Dendritic cell treated with granulocyte-macrophage colony-stimulating factor and Interleukin-4, amounts not matched to agents 40 ng/mL and 50 ng/mL, for 4 days (primary cell): ENCODE results near the gene CXCL8.

Experiments used
- H3K27ac Mint-ChIP-seq: one replicate; pipeline ENCODE4 v1.8.0; 2022; ENCODE audit warnings: mild to moderate bottlenecking, mixed read lengths
- H3K27me3 Mint-ChIP-seq: one replicate; pipeline ENCODE4 v1.8.0; 2022; ENCODE audit warnings: mild to moderate bottlenecking, mixed read lengths
- H3K36me3 Mint-ChIP-seq: one replicate; pipeline ENCODE4 v1.8.0; 2022; ENCODE audit warnings: low read depth, mixed read lengths
- H3K4me1 Mint-ChIP-seq: one replicate; pipeline ENCODE4 v1.8.0; 2022; ENCODE audit warnings: low read depth, mixed read lengths
- H3K4me3 Mint-ChIP-seq: one replicate; pipeline ENCODE4 v1.8.0; 2022; ENCODE audit warnings: mild to moderate bottlenecking, moderate library complexity, mixed read lengths
- H3K9me3 Mint-ChIP-seq: one replicate; pipeline ENCODE4 v1.8.0; 2022; ENCODE audit warnings: mixed read lengths
- intact Hi-C: fragments of 100-400 bp; cut with micrococcal nuclease; formaldehyde crosslinking; loops from one replicate; pipeline ENCODE4 v1.15.0; 2022

The CXCL8 gene

DNA sequence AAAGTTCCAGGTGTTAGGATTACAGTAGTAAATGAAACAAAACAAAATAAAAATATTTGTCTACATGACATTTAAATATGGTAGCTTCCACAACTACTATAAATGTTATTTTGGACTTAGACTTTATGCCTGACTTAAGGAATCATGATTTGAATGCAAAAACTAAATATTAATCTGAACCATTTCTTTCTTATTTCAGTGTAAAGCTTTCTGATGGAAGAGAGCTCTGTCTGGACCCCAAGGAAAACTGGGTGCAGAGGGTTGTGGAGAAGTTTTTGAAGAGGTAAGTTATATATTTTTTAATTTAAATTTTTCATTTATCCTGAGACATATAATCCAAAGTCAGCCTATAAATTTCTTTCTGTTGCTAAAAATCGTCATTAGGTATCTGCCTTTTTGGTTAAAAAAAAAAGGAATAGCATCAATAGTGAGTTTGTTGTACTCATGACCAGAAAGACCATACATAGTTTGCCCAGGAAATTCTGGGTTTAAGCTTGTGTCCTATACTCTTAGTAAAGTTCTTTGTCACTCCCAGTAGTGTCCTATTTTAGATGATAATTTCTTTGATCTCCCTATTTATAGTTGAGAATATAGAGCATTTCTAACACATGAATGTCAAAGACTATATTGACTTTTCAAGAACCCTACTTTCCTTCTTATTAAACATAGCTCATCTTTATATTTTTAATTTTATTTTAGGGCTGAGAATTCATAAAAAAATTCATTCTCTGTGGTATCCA, 1.6 kb downstream of the CXCL8 start:
- no peaks in the 10 kb centered on the region for H3K36me3 Mint-ChIP-seq

DNA sequence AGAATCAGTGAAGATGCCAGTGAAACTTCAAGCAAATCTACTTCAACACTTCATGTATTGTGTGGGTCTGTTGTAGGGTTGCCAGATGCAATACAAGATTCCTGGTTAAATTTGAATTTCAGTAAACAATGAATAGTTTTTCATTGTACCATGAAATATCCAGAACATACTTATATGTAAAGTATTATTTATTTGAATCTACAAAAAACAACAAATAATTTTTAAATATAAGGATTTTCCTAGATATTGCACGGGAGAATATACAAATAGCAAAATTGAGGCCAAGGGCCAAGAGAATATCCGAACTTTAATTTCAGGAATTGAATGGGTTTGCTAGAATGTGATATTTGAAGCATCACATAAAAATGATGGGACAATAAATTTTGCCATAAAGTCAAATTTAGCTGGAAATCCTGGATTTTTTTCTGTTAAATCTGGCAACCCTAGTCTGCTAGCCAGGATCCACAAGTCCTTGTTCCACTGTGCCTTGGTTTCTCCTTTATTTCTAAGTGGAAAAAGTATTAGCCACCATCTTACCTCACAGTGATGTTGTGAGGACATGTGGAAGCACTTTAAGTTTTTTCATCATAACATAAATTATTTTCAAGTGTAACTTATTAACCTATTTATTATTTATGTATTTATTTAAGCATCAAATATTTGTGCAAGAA, 2.3 kb downstream of the CXCL8 start:
- no peaks in the 10 kb centered on the region for H3K27me3 Mint-ChIP-seq
- H3K4me1 Mint-ChIP-seq: peaks cover 6% of the 10 kb centered on the region
- peaks cover 9% of the 10 kb centered on the region for H3K9me3 Mint-ChIP-seq
- no peak overlapping the region for H3K4me3 Mint-ChIP-seq
- H3K27ac Mint-ChIP-seq: no peak overlapping the region
- intact Hi-C loops: no loop called here
- no peaks in the 10 kb centered on the region for H3K36me3 Mint-ChIP-seq

More for the DNA sequence above, 1.6 kb downstream of the CXCL8 start:
- no peaks in the 10 kb centered on the region for H3K27me3 Mint-ChIP-seq
- H3K27ac Mint-ChIP-seq: no peak overlapping the region
- intact Hi-C loops: no loop called here
- H3K4me1 Mint-ChIP-seq: peaks cover 6% of the 10 kb centered on the region
- no peak overlapping the region for H3K4me3 Mint-ChIP-seq
- peaks cover 9% of the 10 kb centered on the region for H3K9me3 Mint-ChIP-seq

DNA sequence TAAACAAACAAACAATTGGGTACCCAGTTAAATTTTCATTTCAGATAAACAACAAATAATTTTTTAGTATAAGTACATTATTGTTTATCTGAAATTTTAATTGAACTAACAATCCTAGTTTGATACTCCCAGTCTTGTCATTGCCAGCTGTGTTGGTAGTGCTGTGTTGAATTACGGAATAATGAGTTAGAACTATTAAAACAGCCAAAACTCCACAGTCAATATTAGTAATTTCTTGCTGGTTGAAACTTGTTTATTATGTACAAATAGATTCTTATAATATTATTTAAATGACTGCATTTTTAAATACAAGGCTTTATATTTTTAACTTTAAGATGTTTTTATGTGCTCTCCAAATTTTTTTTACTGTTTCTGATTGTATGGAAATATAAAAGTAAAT, 2.9 kb downstream of the CXCL8 start:
- no peak overlapping the region for H3K27ac Mint-ChIP-seq
- H3K9me3 Mint-ChIP-seq: peaks cover 9% of the 10 kb centered on the region
- no peaks in the 10 kb centered on the region for H3K27me3 Mint-ChIP-seq
- H3K4me3 Mint-ChIP-seq: no peak overlapping the region
- intact Hi-C loops: no loop called here
- peaks cover 6% of the 10 kb centered on the region for H3K4me1 Mint-ChIP-seq
- no peaks in the 10 kb centered on the region for H3K36me3 Mint-ChIP-seq

DNA sequence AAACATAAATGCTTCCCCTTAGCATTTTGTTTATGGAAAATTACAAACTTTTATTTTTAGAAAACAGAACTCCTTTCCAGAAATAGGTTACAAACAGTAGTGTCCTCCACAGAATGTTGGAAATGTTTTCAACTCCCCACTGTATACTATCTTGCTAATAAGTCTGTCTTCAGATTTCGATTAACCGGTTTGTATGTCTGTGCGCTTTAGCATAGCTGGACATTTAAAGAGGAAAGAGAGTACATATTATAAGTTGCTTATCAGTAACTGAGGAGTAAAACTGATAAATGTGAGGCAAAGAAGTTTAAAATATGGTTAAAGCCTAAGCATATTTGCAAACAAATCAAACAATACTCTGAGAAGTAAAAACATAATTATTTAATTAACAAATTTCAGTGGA, 3.4 kb downstream of the CXCL8 start:
- intact Hi-C loops: no loop called here
- Mint-ChIP-seq H3K27ac (no peak overlapping the region), H3K4me3 (no peak overlapping the region), H3K36me3 (no peaks in the 10 kb centered on the region), H3K4me1 (peaks cover 6% of the 10 kb centered on the region), H3K9me3 (peaks cover 9% of the 10 kb centered on the region), H3K27me3 (no peaks in the 10 kb centered on the region)

DNA sequence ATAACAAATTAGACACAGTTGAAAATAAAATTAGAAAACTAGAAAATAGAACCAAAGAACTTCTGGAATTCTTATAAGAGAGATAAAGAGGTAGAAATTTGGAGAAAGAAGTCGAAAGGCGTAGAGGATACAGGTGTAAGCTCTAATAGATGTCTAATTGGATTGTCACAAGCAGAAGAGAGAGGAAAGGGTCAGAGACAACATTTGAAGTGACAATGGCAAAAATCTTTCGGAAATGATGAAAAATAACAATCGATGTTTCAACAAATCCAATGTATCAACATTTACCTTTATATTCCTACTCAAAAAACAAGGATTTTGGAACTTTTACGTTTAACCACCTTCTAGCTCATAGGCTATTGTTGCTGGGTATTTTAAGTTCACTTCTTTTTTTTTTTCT, 3.8 kb downstream of the CXCL8 start:
- intact Hi-C loops: no loop called here
- H3K9me3 Mint-ChIP-seq: peaks cover 9% of the 10 kb centered on the region
- no peaks in the 10 kb centered on the region for H3K27me3 Mint-ChIP-seq
- H3K4me3 Mint-ChIP-seq: no peak overlapping the region
- H3K4me1 Mint-ChIP-seq: peaks cover 6% of the 10 kb centered on the region
- no peak overlapping the region for H3K27ac Mint-ChIP-seq
- no peaks in the 10 kb centered on the region for H3K36me3 Mint-ChIP-seq

DNA sequence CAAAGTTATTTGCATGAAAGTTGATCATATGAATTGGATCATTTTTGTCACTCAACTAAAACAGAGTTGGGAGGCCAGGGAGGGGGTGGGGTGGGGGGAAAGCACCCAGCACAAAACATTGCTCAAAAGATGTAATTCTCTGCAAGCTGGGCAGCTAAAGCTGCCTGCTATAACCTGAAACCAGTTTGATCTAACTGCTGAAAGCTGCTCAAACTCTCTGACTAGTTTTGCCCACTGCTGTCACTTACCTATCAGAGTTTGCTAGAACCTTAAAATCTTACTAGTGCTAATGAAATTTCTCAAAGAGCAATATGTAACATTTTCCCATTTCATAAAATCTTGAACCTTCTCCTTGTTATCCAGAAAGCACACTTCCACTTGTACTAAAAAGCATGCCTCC, 10.4 kb downstream of the CXCL8 start:
- no peaks in the 10 kb centered on the region for H3K36me3 Mint-ChIP-seq
- H3K27ac Mint-ChIP-seq: no peak overlapping the region
- intact Hi-C loops: no loop called here
- no peak overlapping the region for H3K4me3 Mint-ChIP-seq
- H3K4me1 Mint-ChIP-seq: peaks cover 5% of the 10 kb centered on the region
- H3K27me3 Mint-ChIP-seq: no peaks in the 10 kb centered on the region
- no peaks in the 10 kb centered on the region for H3K9me3 Mint-ChIP-seq

DNA sequence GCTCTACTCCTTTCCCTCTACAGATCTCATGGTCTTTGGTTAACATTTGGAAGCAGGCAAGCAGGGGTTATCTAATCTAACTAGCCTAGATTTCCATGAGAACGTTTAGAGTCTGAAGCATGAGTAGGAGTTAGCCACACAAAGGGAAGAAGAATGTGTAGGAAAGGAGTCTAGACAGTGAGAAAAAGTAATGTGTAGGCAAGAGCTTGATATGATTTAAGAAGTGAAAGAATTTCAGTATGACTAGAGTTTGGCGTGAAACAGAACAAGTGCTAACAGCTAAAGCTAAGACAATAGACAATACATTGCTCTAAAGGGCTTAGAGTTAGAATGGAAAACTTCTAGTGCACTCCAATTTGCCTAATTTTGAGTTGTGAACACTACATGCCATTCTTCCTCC, 10.8 kb downstream of the CXCL8 start:
- H3K4me1 Mint-ChIP-seq: peaks cover 5% of the 10 kb centered on the region
- H3K4me3 Mint-ChIP-seq: no peak overlapping the region
- H3K27me3 Mint-ChIP-seq: no peaks in the 10 kb centered on the region
- no peaks in the 10 kb centered on the region for H3K36me3 Mint-ChIP-seq
- no peaks in the 10 kb centered on the region for H3K9me3 Mint-ChIP-seq
- no peak overlapping the region for H3K27ac Mint-ChIP-seq
- intact Hi-C loops: no loop called here

DNA sequence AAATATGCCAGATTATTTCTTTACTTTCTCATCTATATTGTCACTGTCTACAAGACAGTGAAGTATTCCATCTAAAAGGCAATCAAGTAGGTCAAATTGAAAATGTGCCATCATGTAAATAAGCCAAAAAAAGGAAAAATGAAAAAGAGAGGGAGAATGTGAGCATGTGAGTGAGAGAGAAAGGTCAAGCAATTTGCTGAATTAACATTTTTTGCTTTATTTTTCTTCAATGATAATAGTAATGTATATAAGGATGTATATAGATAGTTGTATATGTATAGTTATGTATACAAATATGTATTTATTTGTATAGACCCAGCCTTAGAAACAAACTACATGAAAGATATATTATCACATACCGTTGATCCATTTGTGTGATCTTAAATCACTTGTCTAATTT, 11.5 kb downstream of the CXCL8 start:
- no peak overlapping the region for H3K4me3 Mint-ChIP-seq
- no peaks in the 10 kb centered on the region for H3K36me3 Mint-ChIP-seq
- no peaks in the 10 kb centered on the region for H3K9me3 Mint-ChIP-seq
- peaks cover 5% of the 10 kb centered on the region for H3K4me1 Mint-ChIP-seq
- intact Hi-C loops: no loop called here
- no peak overlapping the region for H3K27ac Mint-ChIP-seq
- H3K27me3 Mint-ChIP-seq: no peaks in the 10 kb centered on the region

DNA sequence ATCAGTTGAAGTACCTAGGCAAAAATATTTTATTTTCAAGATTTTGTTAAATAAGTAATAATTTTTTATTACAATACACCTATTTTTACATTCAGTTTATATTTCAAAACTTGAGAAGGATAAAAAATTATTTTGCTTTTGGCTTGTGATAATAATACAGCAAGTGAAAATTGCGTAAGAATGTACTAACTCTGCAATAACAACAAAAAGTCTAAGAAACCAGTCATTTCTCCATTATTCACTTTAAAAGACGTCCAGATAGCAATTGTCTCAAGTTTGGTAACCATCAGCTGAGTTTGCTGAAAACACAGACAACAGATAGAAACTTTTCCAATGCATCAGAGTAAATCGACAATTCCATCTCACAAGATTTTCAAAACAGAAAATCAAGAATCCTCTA, 12.1 kb downstream of the CXCL8 start:
- no peaks in the 10 kb centered on the region for H3K36me3 Mint-ChIP-seq
- H3K27me3 Mint-ChIP-seq: no peaks in the 10 kb centered on the region
- no peak overlapping the region for H3K4me3 Mint-ChIP-seq
- H3K27ac Mint-ChIP-seq: no peak overlapping the region
- peaks cover 5% of the 10 kb centered on the region for H3K4me1 Mint-ChIP-seq
- intact Hi-C loops: no loop called here
- no peaks in the 10 kb centered on the region for H3K9me3 Mint-ChIP-seq

DNA sequence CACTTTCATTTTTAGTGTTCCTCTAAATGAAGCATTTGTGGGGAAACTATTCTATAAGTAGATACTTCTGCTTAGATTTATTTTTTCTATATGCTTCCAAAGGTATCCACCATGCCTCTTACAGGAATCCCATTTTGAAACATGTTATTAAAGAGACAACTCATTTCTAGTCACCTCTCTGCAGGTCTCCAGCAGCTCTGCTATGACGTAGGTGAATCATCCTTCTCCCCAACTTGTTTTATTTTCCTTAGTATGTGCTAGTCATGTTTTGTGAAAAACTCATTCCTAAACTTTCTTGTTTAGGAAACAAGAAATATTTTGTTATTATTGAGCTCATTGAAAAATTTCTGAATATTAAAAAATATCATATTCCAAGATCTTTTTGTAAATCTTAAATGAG, 12.8 kb downstream of the CXCL8 start:
- peaks cover 5% of the 10 kb centered on the region for H3K4me1 Mint-ChIP-seq
- H3K36me3 Mint-ChIP-seq: no peaks in the 10 kb centered on the region
- H3K27ac Mint-ChIP-seq: no peak overlapping the region
- no peaks in the 10 kb centered on the region for H3K27me3 Mint-ChIP-seq
- H3K4me3 Mint-ChIP-seq: no peak overlapping the region
- no peaks in the 10 kb centered on the region for H3K9me3 Mint-ChIP-seq
- intact Hi-C loops: no loop called here

DNA sequence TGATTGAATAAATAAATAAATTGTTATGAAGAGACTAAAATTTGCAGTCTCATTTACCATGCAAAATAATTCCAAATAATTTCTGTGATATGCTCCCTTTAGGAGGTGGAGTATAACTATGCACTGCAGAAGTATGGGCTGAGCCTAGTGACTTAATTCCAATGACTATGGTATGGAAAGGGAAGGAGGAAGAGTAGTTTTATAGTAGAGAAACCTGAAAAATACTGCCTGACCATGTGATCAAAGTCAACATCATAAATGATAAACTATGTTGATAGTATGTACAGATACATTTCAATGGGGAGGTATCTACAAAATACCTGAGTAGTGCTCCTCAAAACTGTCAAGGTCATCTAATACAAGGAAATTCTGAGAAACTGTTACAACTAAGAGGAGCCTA, 14.6 kb downstream of the CXCL8 start:
- no peak overlapping the region for H3K4me3 Mint-ChIP-seq
- no peaks in the 10 kb centered on the region for H3K9me3 Mint-ChIP-seq
- H3K4me1 Mint-ChIP-seq: peaks cover 5% of the 10 kb centered on the region
- H3K27ac Mint-ChIP-seq: no peak overlapping the region
- intact Hi-C loops: no loop called here
- no peaks in the 10 kb centered on the region for H3K27me3 Mint-ChIP-seq
- H3K36me3 Mint-ChIP-seq: no peaks in the 10 kb centered on the region

DNA sequence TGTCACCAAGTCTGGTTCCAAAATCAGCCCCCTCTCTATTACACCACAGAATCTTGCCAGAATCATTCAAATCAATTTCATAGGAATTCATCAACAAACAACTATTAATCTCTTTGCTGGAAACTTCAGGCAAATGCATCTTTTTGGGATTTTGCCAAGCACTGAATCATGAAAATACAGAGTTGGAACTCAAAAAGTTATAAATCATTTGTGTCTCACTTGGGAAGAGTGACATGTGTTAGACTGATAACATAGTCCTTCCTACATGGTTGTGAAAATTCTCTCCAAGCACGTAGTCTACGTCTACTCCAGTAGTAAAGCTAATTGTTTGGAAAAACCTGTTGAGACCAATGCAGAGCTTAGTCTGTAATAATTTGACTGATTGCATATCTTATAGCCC, 19.0 kb downstream of the CXCL8 start:
- Mint-ChIP-seq H3K4me1 (peaks cover 28% of the 10 kb centered on the region), H3K36me3 (no peaks in the 10 kb centered on the region), H3K27ac (no peak overlapping the region), H3K27me3 (peaks cover 18% of the 10 kb centered on the region), H3K4me3 (no peak overlapping the region), H3K9me3 (no peaks in the 10 kb centered on the region)
- intact Hi-C loops: no loop called here

DNA sequence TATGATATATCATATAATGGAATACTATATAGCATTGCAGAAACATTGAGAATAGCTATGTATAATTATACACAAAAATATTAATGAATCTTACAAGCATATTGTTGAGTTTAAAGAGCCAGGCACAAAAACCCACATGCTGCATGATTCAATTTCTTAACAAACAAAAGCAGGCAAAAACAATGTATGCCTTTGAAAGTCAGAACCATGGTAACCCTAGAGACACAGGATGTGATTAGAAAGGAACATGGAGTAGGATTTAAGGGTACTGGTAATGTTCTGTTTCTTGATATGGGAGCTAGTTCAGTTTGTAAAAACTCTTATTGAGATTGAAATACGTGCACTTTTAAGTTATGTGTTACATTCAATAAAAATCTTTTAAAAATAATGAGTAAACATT, 21.5 kb downstream of the CXCL8 start:
- no peak overlapping the region for H3K4me3 Mint-ChIP-seq
- no peaks in the 10 kb centered on the region for H3K36me3 Mint-ChIP-seq
- peaks cover 26% of the 10 kb centered on the region for H3K27me3 Mint-ChIP-seq
- intact Hi-C loops: loop anchor here (5.0 kb wide), 1 partner anchor 35 kb away; no protein-coding TSS in a partner anchor
- H3K27ac Mint-ChIP-seq: no peak overlapping the region
- H3K9me3 Mint-ChIP-seq: no peaks in the 10 kb centered on the region
- H3K4me1 Mint-ChIP-seq: peaks cover 28% of the 10 kb centered on the region

DNA sequence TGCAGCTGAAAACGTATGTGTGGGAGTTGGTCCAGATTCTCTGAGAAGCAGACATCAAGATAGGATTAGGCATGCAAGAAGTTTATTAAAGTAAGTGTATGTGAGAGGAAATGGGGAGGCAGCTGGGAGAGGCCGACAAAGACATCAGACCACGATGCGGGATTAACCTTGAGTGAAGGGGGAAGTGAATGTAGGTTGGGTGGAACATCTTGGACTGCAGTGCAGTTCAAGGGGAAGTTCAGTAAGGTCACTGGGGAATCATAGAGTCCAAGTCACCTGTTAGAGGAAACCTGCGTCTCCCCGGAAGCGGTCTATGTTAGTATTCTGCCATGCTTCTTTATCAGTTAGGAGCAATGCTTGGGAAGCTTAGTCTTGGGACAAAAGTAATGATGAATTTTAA, 22.0 kb downstream of the CXCL8 start:
- Mint-ChIP-seq H3K27me3 (peaks cover 28% of the 10 kb centered on the region), H3K9me3 (no peaks in the 10 kb centered on the region), H3K36me3 (no peaks in the 10 kb centered on the region), H3K4me1 (peaks cover 28% of the 10 kb centered on the region), H3K4me3 (no peak overlapping the region), H3K27ac (no peak overlapping the region)
- intact Hi-C loops: loop anchor here (5.0 kb wide), 1 partner anchor 35 kb away; no protein-coding TSS in a partner anchor

DNA sequence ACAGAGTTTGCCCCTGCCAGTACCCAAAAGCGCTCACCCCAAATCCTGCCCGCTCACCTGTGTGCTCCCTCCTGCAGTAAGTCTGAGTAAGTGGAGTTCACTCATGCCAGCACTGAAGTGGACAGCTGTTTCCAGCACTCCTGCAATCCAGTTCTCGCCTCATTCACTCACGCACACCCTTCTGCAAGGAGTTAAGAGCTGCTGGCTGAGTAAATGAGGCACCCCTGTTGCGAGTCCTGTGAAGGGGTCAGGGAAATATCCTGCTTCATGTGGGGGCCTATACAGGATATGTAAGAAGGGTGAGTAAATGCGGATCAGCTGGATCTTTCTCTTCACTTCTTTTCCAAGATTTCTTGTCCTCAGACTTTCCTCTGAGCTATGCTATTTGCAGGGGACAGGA, 23.5 kb downstream of the CXCL8 start:
- H3K36me3 Mint-ChIP-seq: no peaks in the 10 kb centered on the region

More for the DNA sequence above, 23.5 kb downstream of the CXCL8 start:
- H3K4me3 Mint-ChIP-seq: no peak overlapping the region
- intact Hi-C loops: loop anchor here (5.0 kb wide), 1 partner anchor 37 kb away; no protein-coding TSS in a partner anchor
- no peak overlapping the region for H3K27ac Mint-ChIP-seq
- H3K4me1 Mint-ChIP-seq: peaks cover 28% of the 10 kb centered on the region
- peaks cover 39% of the 10 kb centered on the region for H3K27me3 Mint-ChIP-seq
- no peaks in the 10 kb centered on the region for H3K9me3 Mint-ChIP-seq
